22Rv1 (cell line): ENCODE data around the gene TMC6.

ENCODE experiments used
- H3K27ac ChIP-seq: fragments of 450-650 bp; 2 replicates; pipeline ENCODE4 v1.5.1; 2017
- CTCF ChIP-seq: fragments of 450-650 bp; IDR thresholded peaks from 2 replicates; pipeline ENCODE4 v1.5.1; 2017; ENCODE audit warnings: mild to moderate bottlenecking
- ZFX ChIP-seq: fragments of 450-650 bp; IDR thresholded peaks from 2 replicates; pipeline ENCODE4 v1.6.1; 2017; ENCODE audit warnings: antibody characterized with exemption, borderline replicate concordance

The TMC6 gene

GRCh38 chr17:78122931-78123249, 5.7 kb downstream of the TMC6 start:
- no peak for TF ChIP-seq CTCF
- no peak for TF ChIP-seq ZFX
- no peak overlapping the region for H3K27ac ChIP-seq

GRCh38 chr17:78122216-78122930, 6.2 kb downstream of the TMC6 start:
- TF ChIP-seq ZFX (no peak), CTCF (no peak)
- H3K27ac ChIP-seq: no peak overlapping the region

GRCh38 chr17:78121801-78122215, 6.7 kb downstream of the TMC6 start:
- no peak for TF ChIP-seq ZFX
- no peak for TF ChIP-seq CTCF
- H3K27ac ChIP-seq: no peak overlapping the region

- no peak overlapping the region for H3K27ac ChIP-seq
- TF ChIP-seq ZFX: no peak
- no peak for TF ChIP-seq CTCF
Observed at GRCh38 chr17:78120971-78121800, 7.4 kb downstream of the TMC6 start.

GRCh38 chr17:78120537-78120936, 8.0 kb downstream of the TMC6 start:
- no peak overlapping the region for H3K27ac ChIP-seq
- TF ChIP-seq CTCF (no peak), ZFX (no peak)

- TF ChIP-seq ZFX (no peak), CTCF (no peak)
- H3K27ac ChIP-seq: no peak overlapping the region
Observed at GRCh38 chr17:78118801-78119241, 9.7 kb downstream of the TMC6 start.
